Activated naive CD8-positive, alpha-beta T cell (primary cell): ENCODE measurements around the gene HNRNPA0.

Experiments used
- H3K27ac Mint-ChIP-seq: one replicate; pipeline ENCODE4 v1.8.0; 2021; ENCODE audit warnings: mixed read lengths
- H3K27me3 Mint-ChIP-seq: one replicate; pipeline ENCODE4 v1.8.0; 2021; ENCODE audit warnings: mixed read lengths
- H3K36me3 Mint-ChIP-seq: one replicate; pipeline ENCODE4 v1.8.0; 2021; ENCODE audit warnings: mixed read lengths
- H3K4me1 Mint-ChIP-seq: one replicate; pipeline ENCODE4 v1.8.0; 2021; ENCODE audit warnings: low read depth, mixed read lengths
- H3K4me3 Mint-ChIP-seq: one replicate; pipeline ENCODE4 v1.8.0; 2021; ENCODE audit warnings: mild to moderate bottlenecking, mixed read lengths
- H3K9me3 Mint-ChIP-seq: one replicate; pipeline ENCODE4 v1.8.0; 2021; ENCODE audit warnings: low read depth, mixed read lengths

Gene HNRNPA0

DNA sequence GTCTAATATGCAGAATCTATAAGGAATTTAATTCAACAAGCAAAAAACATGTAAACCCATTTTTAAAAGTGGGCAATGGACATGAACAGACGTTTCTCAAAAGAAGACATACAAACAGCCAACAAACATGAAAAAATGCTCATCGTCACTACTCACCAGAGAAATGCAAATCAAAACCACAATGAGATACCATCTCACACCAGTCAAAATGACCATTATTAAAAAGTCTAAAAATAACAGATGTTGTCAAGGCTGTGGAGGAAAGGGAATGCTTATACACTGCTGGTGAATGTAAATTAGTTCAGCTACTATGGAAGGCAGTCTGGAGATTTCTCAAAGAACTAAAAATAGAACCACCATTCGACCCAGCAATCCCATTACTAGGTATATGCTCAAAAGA lies 15.2 kb downstream of the HNRNPA0 start:
- Mint-ChIP-seq H3K27me3 (no peaks in the 10 kb centered on the region), H3K27ac (peak overlapping the region; percentile 85), H3K4me1 (peaks cover 32% of the 10 kb centered on the region), H3K4me3 (peak overlapping the region; percentile 52), H3K36me3 (peaks cover 4% of the 10 kb centered on the region), H3K9me3 (no peaks in the 10 kb centered on the region)

DNA sequence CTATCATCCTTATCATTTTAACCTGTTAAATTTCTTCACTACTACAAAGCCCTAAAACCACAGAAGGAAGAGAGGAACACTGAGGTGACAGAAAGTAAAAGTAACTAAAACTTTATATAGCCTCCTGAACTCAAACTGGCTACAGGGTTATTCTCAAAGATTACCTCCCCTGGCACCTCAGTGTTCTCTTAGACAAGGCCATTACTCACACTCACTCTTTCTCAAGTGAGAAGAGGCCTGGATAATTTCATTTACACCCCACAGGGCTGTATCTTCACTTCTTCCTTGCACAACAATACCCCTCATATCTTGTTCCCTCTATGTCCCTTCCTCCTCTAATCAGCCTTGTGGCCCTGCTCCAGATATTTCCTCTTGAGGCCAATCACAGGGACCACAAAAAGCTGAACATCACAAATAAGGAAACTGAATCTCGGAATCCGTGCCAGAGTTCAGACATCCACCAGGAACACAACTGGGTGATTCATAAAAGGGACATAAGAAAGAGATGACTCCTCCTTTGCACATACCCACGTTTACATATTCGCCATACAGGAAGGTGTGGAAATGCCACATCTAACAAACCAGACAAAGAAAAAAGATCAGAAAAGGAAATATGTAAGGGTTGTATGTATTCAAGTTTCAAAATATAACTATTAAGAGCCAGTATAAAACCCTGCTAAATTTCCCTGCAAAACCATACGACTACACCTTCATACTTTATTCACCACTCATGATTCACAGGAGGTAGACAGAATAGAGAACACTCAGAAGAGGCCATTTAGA lies 16.6 kb downstream of the HNRNPA0 start:
- Mint-ChIP-seq H3K4me1 (peaks cover 24% of the 10 kb centered on the region), H3K27ac (no peak overlapping the region), H3K27me3 (no peaks in the 10 kb centered on the region), H3K36me3 (peaks cover 4% of the 10 kb centered on the region), H3K4me3 (no peak overlapping the region), H3K9me3 (no peaks in the 10 kb centered on the region)

GRCh38 chr5:137736496-137736895 lies 17.7 kb downstream of the HNRNPA0 start:
- no peaks in the 10 kb centered on the region for H3K27me3 Mint-ChIP-seq
- no peaks in the 10 kb centered on the region for H3K9me3 Mint-ChIP-seq
- peaks cover 4% of the 10 kb centered on the region for H3K36me3 Mint-ChIP-seq
- peaks cover 24% of the 10 kb centered on the region for H3K4me1 Mint-ChIP-seq
- no peak overlapping the region for H3K27ac Mint-ChIP-seq
- H3K4me3 Mint-ChIP-seq = no peak overlapping the region

DNA sequence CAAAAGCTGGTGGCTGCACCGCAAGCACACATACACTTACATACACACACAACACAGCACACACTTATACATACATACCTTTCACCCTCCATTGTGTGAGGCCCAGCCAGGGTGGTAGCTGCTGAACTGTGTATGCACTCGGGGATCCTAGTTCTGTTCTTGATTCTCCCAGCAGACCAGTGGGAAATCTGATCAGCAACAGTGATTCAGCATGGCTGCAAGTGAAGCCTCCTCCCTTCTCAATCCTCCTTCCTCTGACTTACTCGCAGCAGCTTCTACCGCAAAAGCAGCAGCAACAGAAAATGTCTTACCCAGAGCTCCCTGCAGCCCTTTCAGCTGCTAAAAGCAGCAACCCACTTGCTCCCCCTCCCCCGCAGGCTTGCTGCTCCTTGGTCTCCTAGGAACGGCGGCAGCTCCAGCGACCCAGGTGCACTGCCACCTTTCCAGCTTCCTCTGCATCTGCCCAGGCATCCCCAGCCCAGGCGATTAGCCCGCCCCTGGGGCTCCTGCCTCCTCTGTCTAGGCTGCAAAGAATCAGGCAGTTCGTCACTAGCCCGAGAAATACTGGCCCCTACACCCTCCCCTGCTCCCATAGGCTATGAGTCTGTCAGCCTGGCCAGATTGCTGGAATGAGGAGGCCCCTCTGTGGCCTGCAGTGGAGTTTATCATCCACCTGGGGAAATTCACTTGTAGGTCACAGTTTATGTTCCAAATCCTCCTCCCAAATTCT lies 18.4 kb downstream of the HNRNPA0 start, which contains the start of gene KLHL3:
TSS of gene KLHL3 (minus strand) at position 535 of the 730 bp plus-strand sequence. CDS start at position 92, 443 bp downstream.
- H3K27me3 Mint-ChIP-seq = no peaks in the 10 kb centered on the region
- no peak within 1 kb of the TSS for H3K27ac Mint-ChIP-seq
- peaks cover 4% of the 10 kb centered on the region for H3K36me3 Mint-ChIP-seq
- no peaks in the 10 kb centered on the region for H3K9me3 Mint-ChIP-seq
- H3K4me1 Mint-ChIP-seq = peaks cover 23% of the 10 kb centered on the region
- H3K4me3 Mint-ChIP-seq = no peak within 1 kb of the TSS

- Mint-ChIP-seq H3K27me3 (no peaks in the 10 kb centered on the region), H3K36me3 (peaks cover 8% of the 10 kb centered on the region), H3K4me3 (no peak overlapping the region), H3K9me3 (no peaks in the 10 kb centered on the region), H3K4me1 (peaks cover 27% of the 10 kb centered on the region), H3K27ac (no peak overlapping the region)
Observed at GRCh38 chr5:137734962-137735554, 19.1 kb downstream of the HNRNPA0 start.

GRCh38 chr5:137734331-137734730 lies 19.8 kb downstream of the HNRNPA0 start:
- H3K9me3 Mint-ChIP-seq = no peaks in the 10 kb centered on the region
- H3K36me3 Mint-ChIP-seq = peaks cover 10% of the 10 kb centered on the region
- H3K4me1 Mint-ChIP-seq = peaks cover 23% of the 10 kb centered on the region
- H3K27ac Mint-ChIP-seq = no peak overlapping the region
- no peak overlapping the region for H3K4me3 Mint-ChIP-seq
- H3K27me3 Mint-ChIP-seq = no peaks in the 10 kb centered on the region

DNA sequence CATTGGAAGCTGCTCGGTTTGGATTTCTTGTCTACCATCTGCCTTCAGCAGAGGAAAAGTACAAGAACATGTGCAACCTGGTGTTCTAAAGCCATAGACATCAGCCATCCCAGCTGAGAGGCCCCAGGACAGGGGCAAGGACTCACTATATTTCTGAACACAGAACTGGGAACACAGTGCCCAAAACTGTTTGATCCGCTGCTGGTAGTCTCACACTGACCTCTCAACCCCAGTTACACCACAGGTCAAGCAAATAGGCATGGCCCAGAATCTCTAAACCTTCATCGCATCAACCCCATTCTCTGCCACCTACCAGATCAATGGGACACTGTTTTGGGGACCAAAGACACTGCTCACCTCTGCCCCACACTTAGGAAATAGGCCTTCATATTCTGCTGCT lies 20.2 kb downstream of the HNRNPA0 start:
- peaks cover 22% of the 10 kb centered on the region for H3K4me1 Mint-ChIP-seq
- H3K36me3 Mint-ChIP-seq = peaks cover 13% of the 10 kb centered on the region
- no peaks in the 10 kb centered on the region for H3K9me3 Mint-ChIP-seq
- no peak overlapping the region for H3K27ac Mint-ChIP-seq
- no peaks in the 10 kb centered on the region for H3K27me3 Mint-ChIP-seq
- H3K4me3 Mint-ChIP-seq = no peak overlapping the region

- H3K36me3 Mint-ChIP-seq = peaks cover 12% of the 10 kb centered on the region
- peaks cover 17% of the 10 kb centered on the region for H3K4me1 Mint-ChIP-seq
- no peak overlapping the region for H3K4me3 Mint-ChIP-seq
- H3K27me3 Mint-ChIP-seq = no peaks in the 10 kb centered on the region
- H3K27ac Mint-ChIP-seq = peak overlapping the region; percentile 56
- H3K9me3 Mint-ChIP-seq = no peaks in the 10 kb centered on the region
Observed at GRCh38 chr5:137733006-137733405, 21.2 kb downstream of the HNRNPA0 start.

GRCh38 chr5:137731176-137731575 lies 23.0 kb downstream of the HNRNPA0 start:
- Mint-ChIP-seq H3K27me3 (no peaks in the 10 kb centered on the region), H3K27ac (no peak overlapping the region), H3K4me1 (peaks cover 17% of the 10 kb centered on the region), H3K4me3 (no peak overlapping the region), H3K9me3 (no peaks in the 10 kb centered on the region), H3K36me3 (peaks cover 11% of the 10 kb centered on the region)

- Mint-ChIP-seq H3K4me3 (peak overlapping the region; percentile 46), H3K9me3 (no peaks in the 10 kb centered on the region), H3K27me3 (no peaks in the 10 kb centered on the region), H3K4me1 (peaks cover 17% of the 10 kb centered on the region), H3K36me3 (peaks cover 11% of the 10 kb centered on the region), H3K27ac (peak overlapping the region; percentile 72)
Observed at GRCh38 chr5:137730336-137730735, 23.8 kb downstream of the HNRNPA0 start.

- H3K27ac Mint-ChIP-seq = no peak overlapping the region
- peaks cover 17% of the 10 kb centered on the region for H3K4me1 Mint-ChIP-seq
- H3K9me3 Mint-ChIP-seq = no peaks in the 10 kb centered on the region
Observed at GRCh38 chr5:137728048-137728447, 26.1 kb downstream of the HNRNPA0 start.

DNA sequence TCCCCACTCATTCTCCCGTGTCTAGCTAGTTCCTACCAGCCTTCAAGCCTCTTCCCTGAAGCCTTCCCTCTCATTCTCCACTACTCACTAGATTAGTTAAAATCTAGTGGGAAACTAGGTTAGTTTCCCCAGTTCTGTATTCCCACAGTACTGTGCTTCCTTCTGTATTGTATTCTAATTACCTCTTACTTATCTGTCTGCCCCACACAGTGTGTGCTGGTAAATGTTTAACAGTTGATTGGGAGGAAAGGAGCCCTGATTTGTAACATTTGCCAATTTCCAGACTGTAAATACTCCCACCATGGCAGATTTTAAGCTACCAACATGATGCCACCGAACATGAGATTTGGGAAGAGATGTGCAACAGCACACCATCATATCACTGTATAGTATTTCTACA lies 26.5 kb downstream of the HNRNPA0 start:
- Mint-ChIP-seq H3K27ac (no peak overlapping the region), H3K4me1 (peaks cover 17% of the 10 kb centered on the region), H3K9me3 (no peaks in the 10 kb centered on the region), H3K4me3 (no peak overlapping the region), H3K36me3 (peaks cover 11% of the 10 kb centered on the region), H3K27me3 (no peaks in the 10 kb centered on the region)

More at GRCh38 chr5:137728048-137728447, 26.1 kb downstream of the HNRNPA0 start:
- H3K4me3 Mint-ChIP-seq = no peak overlapping the region
- H3K36me3 Mint-ChIP-seq = peaks cover 11% of the 10 kb centered on the region
- H3K27me3 Mint-ChIP-seq = no peaks in the 10 kb centered on the region

- H3K4me1 Mint-ChIP-seq = peaks cover 14% of the 10 kb centered on the region
- H3K36me3 Mint-ChIP-seq = peaks cover 12% of the 10 kb centered on the region
- no peak overlapping the region for H3K4me3 Mint-ChIP-seq
- H3K27ac Mint-ChIP-seq = no peak overlapping the region
- H3K27me3 Mint-ChIP-seq = no peaks in the 10 kb centered on the region
- H3K9me3 Mint-ChIP-seq = no peaks in the 10 kb centered on the region
Observed at GRCh38 chr5:137724251-137724650, 29.9 kb downstream of the HNRNPA0 start.

DNA sequence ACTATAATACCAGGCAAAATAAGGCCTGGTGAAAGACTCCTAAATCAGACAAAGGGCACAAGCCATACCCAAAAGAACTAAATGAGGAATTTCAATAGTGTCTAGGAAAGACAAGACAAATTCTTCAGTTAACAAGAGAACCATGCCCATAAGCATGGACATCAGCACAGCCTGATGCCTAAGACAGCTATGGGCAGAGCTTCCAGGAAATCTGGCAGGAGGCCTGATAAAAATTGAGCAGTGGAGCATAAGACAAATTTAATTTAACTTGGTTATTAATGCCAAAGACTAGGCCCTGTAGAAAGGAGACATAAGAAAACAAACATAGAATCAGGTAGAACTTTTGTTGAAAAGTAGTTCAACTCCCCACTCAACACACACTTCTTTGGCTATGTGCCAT lies 35.6 kb downstream of the HNRNPA0 start:
- Mint-ChIP-seq H3K9me3 (no peaks in the 10 kb centered on the region), H3K4me1 (peaks cover 20% of the 10 kb centered on the region), H3K27ac (no peak overlapping the region), H3K27me3 (no peaks in the 10 kb centered on the region), H3K36me3 (peaks cover 33% of the 10 kb centered on the region), H3K4me3 (no peak overlapping the region)

- Mint-ChIP-seq H3K27ac (no peak overlapping the region), H3K36me3 (peaks cover 40% of the 10 kb centered on the region), H3K4me3 (no peak overlapping the region)
Observed at GRCh38 chr5:137716337-137716736, 37.8 kb downstream of the HNRNPA0 start.

More at GRCh38 chr5:137716337-137716736, 37.8 kb downstream of the HNRNPA0 start:
- Mint-ChIP-seq H3K27me3 (no peaks in the 10 kb centered on the region), H3K4me1 (peaks cover 17% of the 10 kb centered on the region), H3K9me3 (no peaks in the 10 kb centered on the region)
